ENCODE data around the gene NPDC1. TPM values are rescaled to one million over a fixed set of nuclear protein-coding genes. Genes with fewer than 3 reads are reported as not detected.

NPDC1 gene
- total RNA-seq, 1 donor from 2014 or later = 62.0 TPM

DNA sequence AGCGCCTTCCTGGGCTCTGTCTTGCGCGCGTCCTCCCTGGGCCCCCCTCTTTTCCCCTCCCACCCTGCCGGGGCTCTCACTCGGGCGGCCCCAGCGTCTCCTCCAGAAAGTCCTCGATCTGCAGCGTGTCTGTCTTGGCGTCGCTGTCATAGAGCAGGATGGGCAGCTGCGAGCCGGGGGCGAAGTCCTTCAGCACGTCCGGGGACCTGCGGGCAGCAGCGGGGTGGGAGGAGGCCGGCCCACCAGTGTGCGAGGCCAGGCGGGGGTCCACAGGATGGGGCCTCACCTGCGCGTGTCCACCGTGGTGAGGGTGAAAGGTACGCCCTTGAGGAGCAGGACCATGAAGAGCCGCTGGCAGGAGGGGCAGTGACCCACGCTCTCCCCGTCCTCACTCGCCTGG is 50.6 kb downstream of the NPDC1 start:
- Mint-ChIP-seq H3K4me3 (ENCODE audit: low read depth) (no peak overlapping the region), H3K4me1 (ENCODE audit: low read depth) (peaks cover 1% of the 10 kb centered on the region), H3K27me3 (no peaks in the 10 kb centered on the region), H3K27ac (no peak overlapping the region), H3K36me3 (ENCODE audit: insufficient read depth) (no peaks in the 10 kb centered on the region), H3K9me3 (ENCODE audit: low read depth) (no peaks in the 10 kb centered on the region)
- no peak for DNase-seq (ENCODE audit: low spot score, unreplicated experiment)
- TF ChIP-seq, protein P1, sequence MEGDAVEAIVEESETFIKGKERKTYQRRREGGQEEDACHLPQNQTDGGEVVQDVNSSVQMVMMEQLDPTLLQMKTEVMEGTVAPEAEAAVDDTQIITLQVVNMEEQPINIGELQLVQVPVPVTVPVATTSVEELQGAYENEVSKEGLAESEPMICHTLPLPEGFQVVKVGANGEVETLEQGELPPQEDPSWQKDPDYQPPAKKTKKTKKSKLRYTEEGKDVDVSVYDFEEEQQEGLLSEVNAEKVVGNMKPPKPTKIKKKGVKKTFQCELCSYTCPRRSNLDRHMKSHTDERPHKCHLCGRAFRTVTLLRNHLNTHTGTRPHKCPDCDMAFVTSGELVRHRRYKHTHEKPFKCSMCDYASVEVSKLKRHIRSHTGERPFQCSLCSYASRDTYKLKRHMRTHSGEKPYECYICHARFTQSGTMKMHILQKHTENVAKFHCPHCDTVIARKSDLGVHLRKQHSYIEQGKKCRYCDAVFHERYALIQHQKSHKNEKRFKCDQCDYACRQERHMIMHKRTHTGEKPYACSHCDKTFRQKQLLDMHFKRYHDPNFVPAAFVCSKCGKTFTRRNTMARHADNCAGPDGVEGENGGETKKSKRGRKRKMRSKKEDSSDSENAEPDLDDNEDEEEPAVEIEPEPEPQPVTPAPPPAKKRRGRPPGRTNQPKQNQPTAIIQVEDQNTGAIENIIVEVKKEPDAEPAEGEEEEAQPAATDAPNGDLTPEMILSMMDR (IDR thresholded peaks at IDR 0.05; ENCODE audit: unreplicated experiment) = no peak

DNA sequence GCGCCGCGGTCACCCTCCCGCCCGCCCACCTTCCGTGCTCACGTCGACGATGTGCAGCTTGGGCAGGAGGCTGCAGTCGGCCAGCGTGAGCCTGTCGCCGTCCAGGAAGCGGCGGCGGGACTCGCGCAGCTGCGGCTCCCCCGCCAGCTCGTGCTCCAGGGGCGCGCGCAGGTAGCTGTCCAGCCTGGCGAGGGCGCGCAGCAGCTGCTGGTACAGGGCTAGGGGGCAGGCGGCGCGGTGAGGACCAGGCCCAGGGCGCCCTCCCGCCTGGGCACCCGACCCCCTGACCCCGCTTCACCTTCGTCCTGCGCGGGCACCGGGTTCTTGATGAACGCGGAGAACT is 51.1 kb downstream of the NPDC1 start:
- TF ChIP-seq, protein P1 (IDR thresholded peaks at IDR 0.05; ENCODE audit: unreplicated experiment) = no peak
- Mint-ChIP-seq H3K4me3 (ENCODE audit: low read depth) (no peak overlapping the region), H3K27ac (no peak overlapping the region), H3K27me3 (no peaks in the 10 kb centered on the region), H3K36me3 (ENCODE audit: insufficient read depth) (no peaks in the 10 kb centered on the region), H3K9me3 (ENCODE audit: low read depth) (no peaks in the 10 kb centered on the region), H3K4me1 (ENCODE audit: low read depth) (peaks cover 1% of the 10 kb centered on the region)
- DNase-seq (ENCODE audit: low spot score, unreplicated experiment) = no peak

GRCh38 chr9:136994180-136994887 is 51.6 kb downstream of the NPDC1 start:
- H3K27ac Mint-ChIP-seq = no peak overlapping the region
- H3K27me3 Mint-ChIP-seq = no peaks in the 10 kb centered on the region
- DNase-seq (ENCODE audit: low spot score, unreplicated experiment) = no peak
- H3K4me3 Mint-ChIP-seq (ENCODE audit: low read depth) = no peak overlapping the region
- TF ChIP-seq, protein P1 (IDR thresholded peaks at IDR 0.05; ENCODE audit: unreplicated experiment) = no peak
- no peaks in the 10 kb centered on the region for H3K36me3 Mint-ChIP-seq (ENCODE audit: insufficient read depth)
- H3K4me1 Mint-ChIP-seq (ENCODE audit: low read depth) = peaks cover 7% of the 10 kb centered on the region
- H3K9me3 Mint-ChIP-seq (ENCODE audit: low read depth) = no peaks in the 10 kb centered on the region

- Mint-ChIP-seq H3K36me3 (ENCODE audit: insufficient read depth) (no peaks in the 10 kb centered on the region), H3K4me1 (ENCODE audit: low read depth) (peaks cover 11% of the 10 kb centered on the region), H3K4me3 (ENCODE audit: low read depth) (peak overlapping the region; percentile 76), H3K9me3 (ENCODE audit: low read depth) (no peaks in the 10 kb centered on the region), H3K27me3 (peaks cover under 1% of the 10 kb centered on the region), H3K27ac (no peak overlapping the region)
- DNase-seq (ENCODE audit: low spot score, unreplicated experiment) = no peak
- TF ChIP-seq, protein P1 (IDR thresholded peaks at IDR 0.05; ENCODE audit: unreplicated experiment) = no peak
Observed at GRCh38 chr9:136992819-136993369, 53.1 kb downstream of the NPDC1 start.

DNA sequence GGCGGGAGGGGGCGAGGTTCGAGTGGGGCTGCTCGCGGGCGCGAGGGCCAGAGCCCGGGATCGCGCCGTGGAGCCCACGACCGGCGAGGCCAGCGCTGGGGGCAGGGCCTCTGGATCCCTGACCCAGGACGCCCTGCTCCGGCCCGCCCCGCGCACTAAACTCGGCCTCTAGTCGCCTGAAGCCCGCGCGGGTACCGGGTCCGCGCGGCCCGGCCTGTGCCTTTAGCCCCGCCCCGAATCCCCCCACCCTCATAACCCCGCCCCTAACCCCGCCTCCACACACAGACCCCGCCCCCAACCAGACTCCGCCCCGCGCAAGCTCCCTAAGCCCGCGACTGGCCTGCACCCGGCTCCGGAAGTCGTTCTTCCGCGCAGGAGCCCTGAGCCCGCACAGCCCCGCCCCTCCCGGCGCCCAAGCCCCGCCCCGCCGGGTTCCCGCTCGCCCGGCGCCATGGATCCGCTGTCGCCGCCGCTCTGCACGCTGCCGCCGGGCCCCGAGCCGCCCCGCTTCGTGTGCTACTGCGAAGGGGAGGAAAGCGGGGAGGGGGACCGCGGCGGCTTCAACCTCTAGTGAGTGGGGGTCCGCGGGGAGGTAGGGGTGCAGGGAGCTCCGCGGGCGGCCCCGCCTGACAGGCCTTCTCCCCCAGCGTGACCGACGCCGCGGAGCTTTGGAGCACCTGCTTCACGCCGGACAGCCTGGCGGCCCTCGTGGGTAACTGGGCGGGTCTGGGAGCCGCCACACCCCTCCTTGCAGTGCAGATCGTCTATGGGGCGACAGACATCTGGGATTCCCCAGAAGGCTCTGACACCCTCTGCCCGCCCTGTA is 53.8 kb downstream of the NPDC1 start, which contains the start of gene PAXX:
Gene PAXX, plus strand, starts transcription at position 430 of the 826 bp plus-strand sequence. Its CDS starts 22 bp downstream, at position 452.
- Mint-ChIP-seq H3K27me3 (peaks cover 2% of the 10 kb centered on the region), H3K4me1 (ENCODE audit: low read depth) (peaks cover 11% of the 10 kb centered on the region), H3K27ac (peak within 1 kb of the TSS; percentile 69), H3K4me3 (ENCODE audit: low read depth) (peak within 1 kb of the TSS; percentile 76), H3K9me3 (ENCODE audit: low read depth) (no peaks in the 10 kb centered on the region), H3K36me3 (ENCODE audit: insufficient read depth) (no peaks in the 10 kb centered on the region)
- TF ChIP-seq, protein P1 (IDR thresholded peaks at IDR 0.05; ENCODE audit: unreplicated experiment) = no peak
- DNase-seq (ENCODE audit: low spot score, unreplicated experiment) = peak; percentile 89
